Heart left ventricle (tissue), 16 donors: ENCODE data around the gene PPP1R12B. TPM values are rescaled to one million over a fixed set of nuclear protein-coding genes. Genes with fewer than 3 reads are reported as not detected.
"Not testable (repeated sequence)": the region's sequence is repeated elsewhere in the genome, so short reads cannot be mapped to it uniquely, and the experiment has no call there.

Source experiments
- ATAC-seq, 4 donors: fragments of 200-7000 bp; cut with Tn5 transposase; one replicate each; pipeline ENCODE4 v1.9.1; 2020 to 2022; ENCODE audit warnings: moderate library complexity in 4 of 4, mild to moderate bottlenecking in 3 of 4, moderate number of reproducible peaks in 1 of 4
- DNase-seq, 5 donors: peaks; one replicate each; pipeline ENCODE4 v3.0.0-alpha.2; 2020
- H3K27ac ChIP-seq, 12 donors: fragments of 200-600 bp; sonication (generic) in 4 of 12; one replicate each; pipeline versions ENCODE4 v1.5.0 to v1.8.0; 2016 to 2022; ENCODE audit warnings: mild to moderate bottlenecking in 2 of 12
- H3K27me3 ChIP-seq, 9 donors: fragments of 200-600 bp; sonication (generic) in 2 of 9; one replicate each; pipeline versions ENCODE4 v1.5.1 to v1.8.0; 2016 to 2022; ENCODE audit warnings: mild to moderate bottlenecking in 3 of 9
- H3K36me3 ChIP-seq, 9 donors: fragments of 200-600 bp; sonication (generic) in 2 of 9; one replicate each; pipeline versions ENCODE4 v1.5.0 to v1.8.0; 2018 to 2022; ENCODE audit warnings: mild to moderate bottlenecking in 2 of 9
- H3K4me1 ChIP-seq, 12 donors: fragments of 200-600 bp; sonication (generic) in 4 of 12; one replicate each; pipeline versions ENCODE4 v1.5.0 to v1.8.0; 2016 to 2022; ENCODE audit warnings: mild to moderate bottlenecking in 3 of 12
- H3K4me3 ChIP-seq, 12 donors: fragments of 200-600 bp; sonication (generic) in 4 of 12; one replicate each; pipeline versions ENCODE4 v1.5.0 to v1.8.0; 2017 to 2022; ENCODE audit warnings: mild to moderate bottlenecking in 9 of 12, moderate library complexity in 4 of 12
- H3K9me3 ChIP-seq, 12 donors: fragments of 200-600 bp; sonication (generic) in 4 of 12; one replicate each; pipeline versions ENCODE4 v1.5.0 to v1.8.0; 2016 to 2022; ENCODE audit warnings: mild to moderate bottlenecking in 1 of 12
- CTCF ChIP-seq, 12 donors: fragments of 200-600 bp; sonication (generic) in 4 of 12; IDR thresholded peaks; one replicate each; pipeline versions ENCODE4 v1.5.0 to v1.8.0; 2018 to 2022; ENCODE audit warnings: antibody characterized with exemption in 12 of 12, mild to moderate bottlenecking in 5 of 12
- POLR2A ChIP-seq, 2 donors: fragments of 450-650 bp; IDR thresholded peaks; one replicate each; pipeline ENCODE4 v1.6.1; 2017; ENCODE audit warnings: antibody characterized with exemption in 2 of 2, mild to moderate bottlenecking in 2 of 2, moderate library complexity in 2 of 2
- WGBS, 4 donors: extraction: QIAGEN DNeasy Blood & Tissue Kit in 2 of 4; methylation state at CpG; one replicate each; pipeline versions ENCODE4 v1.1.5 to v1.1.7; 2013 to 2018; 5-methylcytosine and 5-hydroxymethylcytosine counted together
- intact Hi-C, 10 donors: fragments of 100-400 bp; cut with DNase I; formaldehyde crosslinking; loops; one replicate each; pipeline versions ENCODE4 v1.11.1 to v1.14.2; 2022
- polyA plus RNA-seq, 2 donors: library from polyadenylated mRNA; stranded (reverse); fragments of 200-250 nt; gene quantifications; one replicate each; pipeline ENCODE4 v1.2.3, GENCODE V29; 2013
- total RNA-seq, 9 donors: library from RNA; depleted of rRNA in 2 of 9; stranded (reverse); fragments of >200 nt in 2 of 9; fragmentation: NEBNext Ultra II Directional in 3 of 9; extraction: Animal tissue kit (Norgen Biotek cat#: 25700) in 3 of 9; gene quantifications; one replicate each; pipeline versions ENCODE4 v1.1.0 to v1.2.4, GENCODE V29; 2016 to 2023
- donor health status: ischemic (EF 13 %, LVEDD 7.1; RV severe dilation, severe dysfunction).
- donor health status: healthy with polysubstance abuse.
- donor health status: DM: no; HTN: yes; CAD: no.
- donor health status: DM: no; HTN: no; CAD: no.
- donor health status: ischemic (EF 25% LVEDD 6.9; RV normal size, moderate dysfunction).
- donor health status: ischemic (EF 25% LVEDD 5.7; RV mildly dilated, moderate dysfunction).
- donor health status: healthy.
- donor health status: DM: yes; HTN: yes; CAD: no.
- donor health status: ischemic (EF 35%, LVEDD 5.7; RV mildly dilated, moderate dysfunction).
- donor health status: nonischemic (EF 11% LVEDD 7.7; RV severe dilation, severe dysfunction).
- donor health status: DM: yes; HTN: yes; CAD: no.
- donor health status: PGD.
- donor health status: ischemic (EF 29% LVEDD 5.4; RV normal size, mild dysfunction).
- donor health status: nonischemic (EF 23%, LVEDD 6.1; RV moderate dilation, normal function).

PPP1R12B gene
- total and polyA plus RNA-seq, 11 donors = 49.9 to 972 (median 559) TPM

GRCh38 chr1:202545647-202546303 is 197.3 kb downstream of the PPP1R12B start:
- H3K36me3 ChIP-seq, H3K27me3 ChIP-seq, DNase-seq, H3K9me3 ChIP-seq, intact Hi-C loops: not testable (repeated sequence)
- Histone ChIP-seq H3K27ac (peak overlapping the region; percentile 26 to 84 (median 65)), H3K4me3 (peak overlapping the region in 3 of 12 donors; percentile 0 to 3 (median 2)), H3K4me1 (peaks cover 7 to 80% (median 38%) of the 10 kb centered on the region in 12 donors)
- peak in 2 of 4 donors; percentile 38 to 49 for ATAC-seq
- 14 to 25% (median 17%) methylated on average over 3 of the region's 3 CpGs for WGBS, 4 donors

DNA sequence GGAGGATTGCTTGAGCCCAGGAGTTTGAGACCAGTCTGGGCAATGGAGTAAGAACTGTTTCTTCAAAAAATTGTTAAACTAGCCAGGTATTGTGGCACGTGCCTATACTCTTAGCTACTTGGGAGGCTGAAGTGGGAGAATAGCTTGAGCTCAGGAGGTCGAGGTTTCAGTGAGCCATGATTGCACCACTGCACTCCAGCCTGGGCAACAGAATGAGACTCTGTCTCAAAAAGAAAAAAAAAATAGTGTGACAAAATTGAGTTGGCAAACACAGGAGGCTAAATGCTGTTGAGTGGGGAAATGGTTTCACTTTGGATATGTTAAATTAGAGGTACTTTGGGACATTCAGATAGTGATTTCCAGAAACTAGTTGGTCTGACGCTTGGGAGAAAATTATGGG is 197.9 kb downstream of the PPP1R12B start:
- Histone ChIP-seq H3K4me3 (peak overlapping the region in 4 of 12 donors; percentile 0 to 22 (median 2)), H3K4me1 (peaks cover 7 to 78% (median 38%) of the 10 kb centered on the region in 12 donors), H3K27ac (peak overlapping the region; percentile 26 to 84 (median 65))
- H3K36me3 ChIP-seq, H3K27me3 ChIP-seq, DNase-seq, H3K9me3 ChIP-seq, intact Hi-C loops: not testable (repeated sequence)
- peak in 1 of 4 donors; percentile 3 for ATAC-seq
- 46 to 55% (median 52%) methylated on average over 3 of the region's 3 CpGs for WGBS, 4 donors

DNA sequence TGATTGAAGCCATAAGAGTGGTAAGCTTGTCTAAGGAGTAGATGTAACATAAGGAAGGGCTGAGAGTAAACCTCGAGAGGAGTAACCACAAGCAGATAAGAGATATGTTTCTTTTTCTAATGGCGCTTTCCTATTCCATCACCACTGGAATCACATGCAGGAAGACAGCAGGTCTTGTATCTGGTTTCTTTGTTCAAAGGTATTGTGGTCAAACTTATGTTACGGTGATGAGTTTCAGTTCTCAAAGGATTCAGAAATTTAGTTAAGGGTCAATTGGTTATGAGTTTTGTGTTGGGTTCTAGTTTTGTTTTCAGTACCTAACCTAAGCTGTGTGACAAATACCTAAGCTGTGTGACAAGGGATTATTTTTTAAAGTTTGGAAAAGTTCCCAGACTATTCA is 198.3 kb downstream of the PPP1R12B start:
- intact Hi-C loops, H3K27me3 ChIP-seq, H3K9me3 ChIP-seq, DNase-seq, ATAC-seq, H3K36me3 ChIP-seq: not testable (repeated sequence)
- 49 to 65% (median 56%) methylated on average over 3 of the region's 3 CpGs for WGBS, 4 donors
- H3K27ac ChIP-seq = peak overlapping the region; percentile 26 to 84 (median 65)
- H3K4me1 ChIP-seq = peaks cover 7 to 78% (median 42%) of the 10 kb centered on the region in 12 donors
- H3K4me3 ChIP-seq = peak overlapping the region in 2 of 12 donors; percentile 2 to 22

GRCh38 chr1:202547215-202547614 is 198.7 kb downstream of the PPP1R12B start:
- Histone ChIP-seq H3K36me3 (peaks cover 0 to 5% (median 0%) of the 10 kb centered on the region in 9 donors), H3K4me3 (no peak overlapping the region), H3K4me1 (peaks cover 7 to 78% (median 43%) of the 10 kb centered on the region in 12 donors), H3K27me3 (no peaks in the 10 kb centered on the region), H3K9me3 (no peaks in the 10 kb centered on the region), H3K27ac (peak overlapping the region in 8 of 12 donors; percentile 26 to 84 (median 66))
- no peak for TF ChIP-seq POLR2A (IDR thresholded peaks at IDR 0.05)
- no peak for TF ChIP-seq CTCF (IDR thresholded peaks at IDR 0.05)
- intact Hi-C loops = no loop called here
- DNase-seq = no peak
- ATAC-seq = no peak

DNA sequence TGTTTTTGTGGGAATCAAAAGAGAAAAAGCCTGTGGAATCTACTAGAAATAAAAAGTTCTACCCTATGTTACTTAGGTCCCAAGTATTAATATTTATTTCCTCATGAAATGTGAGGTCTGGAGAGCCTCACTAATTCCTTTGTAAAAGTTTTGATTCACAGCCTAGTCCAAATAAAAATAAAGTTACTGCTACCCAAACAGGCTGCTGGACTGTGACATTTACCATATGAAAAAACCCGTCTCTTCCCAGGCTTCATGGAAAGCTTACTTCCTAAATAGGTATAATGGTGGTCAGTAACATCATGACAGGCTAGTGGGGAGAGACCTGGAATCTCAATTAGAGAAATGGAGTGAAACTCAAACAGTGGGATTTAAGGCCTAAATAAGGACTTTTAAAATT is 201.6 kb downstream of the PPP1R12B start:
- DNase-seq, H3K4me3 ChIP-seq, H3K27me3 ChIP-seq, H3K36me3 ChIP-seq, intact Hi-C loops, ATAC-seq, H3K9me3 ChIP-seq: not testable (repeated sequence)
- peaks cover 3 to 80% (median 55%) of the 10 kb centered on the region in 12 donors for H3K4me1 ChIP-seq
- 53 to 78% (median 62%) methylated on average over 1 of the region's 1 CpG for WGBS, 4 donors
- H3K27ac ChIP-seq = peak overlapping the region in 5 of 12 donors; percentile 4 to 82 (median 22)

GRCh38 chr1:202551683-202552082 is 203.2 kb downstream of the PPP1R12B start:
- H3K4me1 ChIP-seq = peaks cover 0 to 77% (median 44%) of the 10 kb centered on the region in 12 donors
- DNase-seq (no peak), ATAC-seq (no peak)
- no peak for TF ChIP-seq CTCF (IDR thresholded peaks at IDR 0.05)
- TF ChIP-seq POLR2A (IDR thresholded peaks at IDR 0.05) = no peak
- intact Hi-C loops = no loop called here
- H3K9me3 ChIP-seq = no peaks in the 10 kb centered on the region
- no peak overlapping the region for H3K4me3 ChIP-seq
- H3K27ac ChIP-seq = peak overlapping the region in 10 of 12 donors; percentile 5 to 82 (median 28)
- H3K27me3 ChIP-seq = no peaks in the 10 kb centered on the region
- WGBS, 4 donors = 34 to 50% (median 36%) methylated on average over 3 of the region's 3 CpGs
- peaks cover 0 to 5% (median 0%) of the 10 kb centered on the region in 9 donors for H3K36me3 ChIP-seq

DNA sequence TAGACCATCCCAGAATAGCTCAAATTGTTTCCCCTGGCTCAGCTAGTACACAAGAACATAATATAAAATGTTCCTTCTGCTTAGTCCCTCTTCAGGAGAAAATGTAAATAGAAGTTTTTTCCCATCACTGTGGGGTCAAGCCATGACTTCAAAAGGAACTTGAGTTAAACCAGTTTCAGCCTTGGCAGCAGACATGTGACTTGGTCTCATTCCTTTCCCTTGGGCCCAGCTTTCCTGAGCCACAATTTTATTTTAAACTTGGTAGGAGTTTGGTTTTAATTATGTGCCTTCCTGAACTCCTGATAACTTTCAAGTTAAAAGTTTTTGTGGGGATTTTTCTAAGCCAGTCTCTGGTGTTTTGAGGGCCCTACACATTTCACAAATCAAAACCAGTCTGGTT is 204.1 kb downstream of the PPP1R12B start:
- H3K4me3 ChIP-seq, ATAC-seq: not testable (repeated sequence)
- peak overlapping the region; percentile 7 to 82 (median 55) for H3K27ac ChIP-seq

DNA sequence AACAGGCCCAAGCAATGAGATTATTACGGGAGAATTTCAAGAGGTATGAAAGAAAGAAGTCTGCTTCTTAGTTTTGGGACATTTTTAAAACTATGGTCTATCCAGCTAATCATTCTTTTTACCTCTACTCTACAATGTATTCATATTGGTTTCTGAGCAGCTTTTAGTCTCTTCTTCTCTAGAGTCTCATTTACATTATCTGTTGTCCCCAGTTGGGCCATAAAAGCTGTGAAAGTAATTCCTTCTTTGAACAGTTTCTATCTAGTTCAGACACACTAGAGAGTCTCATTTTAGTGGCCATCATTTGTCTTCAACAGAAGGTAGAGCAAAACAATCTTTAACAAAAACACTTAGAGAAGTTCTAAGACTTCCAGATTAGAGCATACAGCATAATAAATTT is 204.6 kb downstream of the PPP1R12B start:
- H3K4me3 ChIP-seq, H3K9me3 ChIP-seq, DNase-seq, H3K27me3 ChIP-seq, intact Hi-C loops, ATAC-seq, H3K36me3 ChIP-seq: not testable (repeated sequence)
- 33 to 42% (median 37%) methylated on average over 1 of the region's 1 CpG for WGBS, 4 donors
- peaks cover 0 to 84% (median 39%) of the 10 kb centered on the region in 12 donors for H3K4me1 ChIP-seq
- H3K27ac ChIP-seq = peak overlapping the region; percentile 7 to 82 (median 58)

More for the DNA sequence above, 204.1 kb downstream of the PPP1R12B start:
- intact Hi-C loops, H3K36me3 ChIP-seq, H3K9me3 ChIP-seq, H3K27me3 ChIP-seq, DNase-seq: not testable (repeated sequence)
- peaks cover 0 to 80% (median 40%) of the 10 kb centered on the region in 12 donors for H3K4me1 ChIP-seq
